Nephron (organoid): ENCODE results near the gene PPBP.

Experiments
- H3K27ac Mint-ChIP-seq, 3 experiments: 2 replicates each; pipeline ENCODE4 v1.8.0; 2020; ENCODE audit warnings: mixed read lengths in 3 of 3, mild to moderate bottlenecking in 2 of 3, moderate library complexity in 1 of 3
- H3K27me3 Mint-ChIP-seq: 2 replicates; pipeline ENCODE4 v1.8.0; 2021; ENCODE audit warnings: low read depth, mild to moderate bottlenecking, moderate library complexity, mixed read lengths
- H3K36me3 Mint-ChIP-seq: 2 replicates; pipeline ENCODE4 v1.8.0; 2020; ENCODE audit warnings: low read depth, mixed read lengths
- H3K4me1 Mint-ChIP-seq: 2 replicates; pipeline ENCODE4 v1.8.0; 2020; ENCODE audit warnings: mixed read lengths
- H3K4me3 Mint-ChIP-seq, 3 experiments: 2 replicates each; pipeline ENCODE4 v1.8.0; 2020; ENCODE audit warnings: mild to moderate bottlenecking in 3 of 3, mixed read lengths in 3 of 3, moderate library complexity in 2 of 3
- H3K9me3 Mint-ChIP-seq: 2 replicates; pipeline ENCODE4 v1.8.0; 2020; ENCODE audit warnings: mixed read lengths
- CTCF ChIP-seq, 3 experiments: fragments of 200-600 bp; sonication (generic); IDR thresholded peaks; one replicate each; pipeline ENCODE4 v1.5.0; 2021; ENCODE audit warnings: antibody characterized with exemption in 3 of 3; ENCODE audit not compliant: unreplicated experiment in 3 of 3

Gene PPBP

GRCh38 chr4:74030285-74030684 is 42.3 kb upstream of the PPBP start:
- no peaks in the 10 kb centered on the region for H3K9me3 Mint-ChIP-seq
- H3K27ac Mint-ChIP-seq, result no peak overlapping the region
- H3K27me3 Mint-ChIP-seq, result peaks cover 10% of the 10 kb centered on the region
- no peaks in the 10 kb centered on the region for H3K4me1 Mint-ChIP-seq
- no peaks in the 10 kb centered on the region for H3K36me3 Mint-ChIP-seq
- no peak for TF ChIP-seq CTCF (IDR thresholded peaks at IDR 0.05; ENCODE audit: unreplicated experiment in 3 of 3)
- no peak overlapping the region for H3K4me3 Mint-ChIP-seq

GRCh38 chr4:74028504-74028903 is 40.5 kb upstream of the PPBP start:
- Mint-ChIP-seq H3K27ac (no peak overlapping the region), H3K36me3 (no peaks in the 10 kb centered on the region), H3K4me3 (no peak overlapping the region), H3K4me1 (no peaks in the 10 kb centered on the region), H3K9me3 (no peaks in the 10 kb centered on the region), H3K27me3 (peaks cover 7% of the 10 kb centered on the region)
- TF ChIP-seq CTCF (IDR thresholded peaks at IDR 0.05; ENCODE audit: unreplicated experiment in 3 of 3), result no peak

- no peaks in the 10 kb centered on the region for H3K36me3 Mint-ChIP-seq
- H3K27ac Mint-ChIP-seq, result no peak overlapping the region
- no peak for TF ChIP-seq CTCF (IDR thresholded peaks at IDR 0.05; ENCODE audit: unreplicated experiment in 3 of 3)
- no peaks in the 10 kb centered on the region for H3K27me3 Mint-ChIP-seq
- no peaks in the 10 kb centered on the region for H3K9me3 Mint-ChIP-seq
- H3K4me3 Mint-ChIP-seq, result no peak overlapping the region
- H3K4me1 Mint-ChIP-seq, result no peaks in the 10 kb centered on the region
Observed at GRCh38 chr4:74023709-74024108, 35.7 kb upstream of the PPBP start.

- no peaks in the 10 kb centered on the region for H3K36me3 Mint-ChIP-seq
- no peak overlapping the region for H3K27ac Mint-ChIP-seq
- no peaks in the 10 kb centered on the region for H3K9me3 Mint-ChIP-seq
- TF ChIP-seq CTCF (IDR thresholded peaks at IDR 0.05; ENCODE audit: unreplicated experiment in 3 of 3), result no peak
- H3K4me3 Mint-ChIP-seq, result no peak overlapping the region
- H3K27me3 Mint-ChIP-seq, result no peaks in the 10 kb centered on the region
- no peaks in the 10 kb centered on the region for H3K4me1 Mint-ChIP-seq
Observed at GRCh38 chr4:74021601-74022000, 33.6 kb upstream of the PPBP start.

GRCh38 chr4:74018771-74019170 is 30.8 kb upstream of the PPBP start:
- Mint-ChIP-seq H3K4me3 (no peak overlapping the region), H3K9me3 (no peaks in the 10 kb centered on the region), H3K4me1 (no peaks in the 10 kb centered on the region), H3K27me3 (no peaks in the 10 kb centered on the region), H3K27ac (no peak overlapping the region), H3K36me3 (no peaks in the 10 kb centered on the region)
- TF ChIP-seq CTCF (IDR thresholded peaks at IDR 0.05; ENCODE audit: unreplicated experiment in 3 of 3), result no peak

- Mint-ChIP-seq H3K4me1 (no peaks in the 10 kb centered on the region), H3K27me3 (no peaks in the 10 kb centered on the region), H3K36me3 (no peaks in the 10 kb centered on the region), H3K4me3 (no peak overlapping the region), H3K27ac (no peak overlapping the region), H3K9me3 (no peaks in the 10 kb centered on the region)
- no peak for TF ChIP-seq CTCF (IDR thresholded peaks at IDR 0.05; ENCODE audit: unreplicated experiment in 3 of 3)
Observed at GRCh38 chr4:74018116-74018515, 30.1 kb upstream of the PPBP start.
